Heart right ventricle (tissue), 16 donors: ENCODE measurements around the gene ZNF329. TPM values are rescaled to one million over a fixed set of nuclear protein-coding genes. Genes with fewer than 3 reads are reported as not detected.
A peak's percentile ranks its signal among the peaks of the same experiment; 100 is the strongest.

Experiments
- ATAC-seq, 8 donors: fragments of 200-7000 bp; cut with Tn5 transposase; one replicate each; pipeline ENCODE4 v1.9.1; 2020; ENCODE audit warnings: mild to moderate bottlenecking in 8 of 8, moderate library complexity in 8 of 8, moderate number of reproducible peaks in 1 of 8
- DNase-seq, 2 donors: peaks; one replicate each; pipeline ENCODE4 v3.0.0-alpha.2; 2020
- H3K27ac ChIP-seq, 10 donors: fragments of 200-600 bp; sonication (generic) in 2 of 10; one replicate each; pipeline versions ENCODE4 v1.5.0 to v1.8.0; 2020 to 2022; ENCODE audit warnings: mild to moderate bottlenecking in 3 of 10
- H3K27me3 ChIP-seq, 7 donors: fragments of 200-600 bp; one replicate each; pipeline ENCODE4 v1.8.0; 2021 to 2022; ENCODE audit warnings: mild to moderate bottlenecking in 2 of 7
- H3K36me3 ChIP-seq, 9 donors: fragments of 200-600 bp; sonication (generic) in 1 of 9; one replicate each; pipeline versions ENCODE4 v1.5.0 to v1.8.0; 2020 to 2022; ENCODE audit warnings: mild to moderate bottlenecking in 2 of 9
- H3K4me1 ChIP-seq, 9 donors: fragments of 200-600 bp; sonication (generic) in 1 of 9; one replicate each; pipeline versions ENCODE4 v1.5.0 to v1.8.0; 2020 to 2022; ENCODE audit warnings: mild to moderate bottlenecking in 4 of 9
- H3K4me3 ChIP-seq, 10 donors: fragments of 200-600 bp; sonication (generic) in 2 of 10; one replicate each; pipeline versions ENCODE4 v1.5.0 to v1.8.0; 2020 to 2022; ENCODE audit warnings: mild to moderate bottlenecking in 7 of 10, moderate library complexity in 2 of 10
- H3K9me3 ChIP-seq, 11 donors: fragments of 200-600 bp in 10 of 11; sonication (generic) in 2 of 11; one replicate each; pipeline versions ENCODE4 v1.5.0 to v1.8.0; 2013 to 2022; ENCODE audit warnings: mild to moderate bottlenecking in 2 of 11, control low read depth in 1 of 11, moderate library complexity in 1 of 11
- CTCF ChIP-seq, 9 donors: fragments of 200-600 bp; sonication (generic) in 2 of 9; IDR thresholded peaks; one replicate each; pipeline versions ENCODE4 v1.5.0 to v1.8.0; 2021 to 2022; ENCODE audit warnings: antibody characterized with exemption in 9 of 9, mild to moderate bottlenecking in 5 of 9, moderate library complexity in 1 of 9
- WGBS, 2 donors: extraction: QIAGEN DNeasy Blood & Tissue Kit; methylation state at CpG; one replicate each; pipeline ENCODE4 v1.1.7; 2013; ENCODE audit warnings: inconsistent platforms in 1 of 2; 5-methylcytosine and 5-hydroxymethylcytosine counted together
- intact Hi-C, 10 donors: fragments of 100-400 bp; cut with DNase I; formaldehyde crosslinking; loops; one replicate each; pipeline versions ENCODE4 v1.11.1 to v1.14.2; 2022
- polyA plus RNA-seq, 2 donors: library from polyadenylated mRNA; stranded (reverse); fragments of 200-250 nt; gene quantifications; one replicate each; pipeline ENCODE4 v1.2.3, GENCODE V29; 2013
- total RNA-seq, 10 donors: library from RNA; stranded (reverse); fragmentation: NEBNext Ultra II Directional in 3 of 10; extraction: Animal tissue kit (Norgen Biotek cat#: 25700) in 3 of 10; gene quantifications; one replicate each; pipeline versions ENCODE4 v1.2.1 to v1.2.4, GENCODE V29; 2021 to 2023
- donor health status: Arrhythmogenic right ventricular cardiomyopathy.
- donor health status: ischemic (EF 13 %, LVEDD 7.1; RV severe dilation, severe dysfunction).
- donor health status: healthy with polysubstance abuse.
- donor health status: DM: no; HTN: yes; CAD: no.
- donor health status: DM: no; HTN: no; CAD: no.
- donor health status: ischemic (EF 25% LVEDD 6.9; RV normal size, moderate dysfunction).
- donor health status: ischemic (EF 25% LVEDD 5.7; RV mildly dilated, moderate dysfunction).
- donor health status: healthy.
- donor health status: DM: yes; HTN: yes; CAD: no.
- donor health status: Ischemic cardiomyopathy.
- donor health status: ischemic (EF 35%, LVEDD 5.7; RV mildly dilated, moderate dysfunction).
- donor health status: nonischemic (EF 11% LVEDD 7.7; RV severe dilation, severe dysfunction).
- donor health status: DM: yes; HTN: yes; CAD: no.
- donor health status: PGD.
- donor health status: ischemic (EF 29% LVEDD 5.4; RV normal size, mild dysfunction).
- donor health status: nonischemic (EF 23%, LVEDD 6.1; RV moderate dilation, normal function).

Gene ZNF329
- total and polyA plus RNA-seq, 12 donors = 2.3 to 9.7 (median 7.7) TPM

GRCh38 chr19:58097349-58097748, 53.2 kb downstream of the ZNF329 start:
- ATAC-seq (no peak), DNase-seq (peak in 1 of 2 donors; percentile 11)
- Histone ChIP-seq H3K4me3 (peak overlapping the region; percentile 68 to 100 (median 88)), H3K36me3 (peaks cover 0 to 14% (median 0%) of the 10 kb centered on the region in 9 donors), H3K27me3 (no peaks in the 10 kb centered on the region), H3K27ac (peak overlapping the region in 7 of 10 donors; percentile 72 to 99 (median 93)), H3K9me3 (peaks cover 0 to 82% (median 0%) of the 10 kb centered on the region in 11 donors), H3K4me1 (peaks cover 0 to 22% (median 11%) of the 10 kb centered on the region in 9 donors)
- WGBS, 2 donors = 17 to 46% methylated on average over 4 to 8 of the region's 8 CpGs
- no peak for TF ChIP-seq CTCF (IDR thresholded peaks at IDR 0.05)
- intact Hi-C loops = loop anchor here in 6 of 10 donors (5.0 kb wide), 4 partner anchors 35 to 95 kb away; partner anchors contain the start of genes ZNF135 (in 5 of the 6), ZNF329 (in 1 of the 6) and ZNF606 (in 1 of the 6)

GRCh38 chr19:58096884-58097283, 53.7 kb downstream of the ZNF329 start:
- H3K36me3 ChIP-seq = peaks cover 0 to 19% (median 0%) of the 10 kb centered on the region in 9 donors
- peak overlapping the region in 9 of 10 donors; percentile 76 to 100 (median 93) for H3K4me3 ChIP-seq
- H3K27me3 ChIP-seq = no peaks in the 10 kb centered on the region
- peak overlapping the region in 1 of 10 donors; percentile 99 for H3K27ac ChIP-seq
- no peak for TF ChIP-seq CTCF (IDR thresholded peaks at IDR 0.05)
- 87 to 90% methylated on average over 13 of the region's 13 CpGs for WGBS, 2 donors
- H3K9me3 ChIP-seq = peaks cover 0 to 82% (median 0%) of the 10 kb centered on the region in 11 donors
- H3K4me1 ChIP-seq = peaks cover 0 to 22% (median 11%) of the 10 kb centered on the region in 9 donors
- ATAC-seq (no peak), DNase-seq (no peak)
- intact Hi-C loops = loop anchor here in 6 of 10 donors (5.0 kb wide), 4 partner anchors 35 to 95 kb away; partner anchors contain the start of genes ZNF135 (in 5 of the 6), ZNF329 (in 1 of the 6) and ZNF606 (in 1 of the 6)

- intact Hi-C loops = loop anchor here in 6 of 10 donors (5.0 kb wide), 4 partner anchors 33 to 93 kb away; partner anchors contain the start of genes ZNF135 (in 5 of the 6), ZNF329 (in 1 of the 6) and ZNF606 (in 1 of the 6)
- no peaks in the 10 kb centered on the region for H3K27me3 ChIP-seq
- WGBS, 2 donors = 91 to 97% methylated on average over 10 of the region's 10 CpGs
- no peak overlapping the region for H3K27ac ChIP-seq
- DNase-seq = no peak
- no peak overlapping the region for H3K4me3 ChIP-seq
- ATAC-seq = no peak
- H3K36me3 ChIP-seq = peaks cover 0 to 23% (median 0%) of the 10 kb centered on the region in 9 donors
- TF ChIP-seq CTCF (IDR thresholded peaks at IDR 0.05) = no peak
- H3K4me1 ChIP-seq = peaks cover 0 to 22% (median 11%) of the 10 kb centered on the region in 9 donors
- H3K9me3 ChIP-seq = peaks cover 0 to 82% (median 0%) of the 10 kb centered on the region in 11 donors
Measured at GRCh38 chr19:58095328-58095727, 55.3 kb downstream of the ZNF329 start.

- ATAC-seq (no peak), DNase-seq (no peak)
- H3K27me3 ChIP-seq = no peaks in the 10 kb centered on the region
- intact Hi-C loops = no loop called here
- WGBS, 2 donors = 94 to 97% methylated on average over 7 of the region's 7 CpGs
- no peak overlapping the region for H3K27ac ChIP-seq
- H3K4me3 ChIP-seq = no peak overlapping the region
- H3K9me3 ChIP-seq = peaks cover 0 to 85% (median 0%) of the 10 kb centered on the region in 11 donors
- peaks cover 0 to 42% (median 5%) of the 10 kb centered on the region in 9 donors for H3K36me3 ChIP-seq
- TF ChIP-seq CTCF (IDR thresholded peaks at IDR 0.05) = no peak
- peaks cover 0 to 18% (median 9%) of the 10 kb centered on the region in 9 donors for H3K4me1 ChIP-seq
Measured at GRCh38 chr19:58093071-58093470, 57.5 kb downstream of the ZNF329 start.
